HuH-7 (cell line): Measurements from ENCODE around the gene UQCC2.
A peak's percentile ranks its signal among the peaks of the same experiment; 100 is the strongest.

Experiments used
- DNase-seq: peaks from one replicate; pipeline ENCODE4 v3.0.0; 2011; ENCODE audit warnings: low spot score

The UQCC2 gene

DNA sequence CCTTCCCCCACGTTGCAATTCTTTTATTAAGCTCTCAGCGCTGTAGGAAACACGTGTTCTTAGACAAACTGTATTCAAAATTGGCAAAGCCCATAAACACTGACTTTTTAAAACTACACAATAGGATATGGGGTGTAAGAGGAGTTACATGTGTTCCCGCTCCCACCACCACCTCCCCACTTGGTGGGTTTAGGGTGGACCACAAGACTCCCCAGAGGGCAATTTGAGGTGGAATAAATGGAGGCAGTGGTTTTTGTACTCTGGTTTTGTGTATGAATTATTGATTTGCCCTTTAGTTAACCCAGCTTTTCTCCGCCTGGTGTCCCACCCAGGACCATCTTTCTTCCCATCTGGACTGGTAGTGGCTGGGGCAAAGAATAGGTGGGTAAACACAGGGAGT lies 3.7 kb downstream of the UQCC2 start:
- DNase-seq, result no peak

DNA sequence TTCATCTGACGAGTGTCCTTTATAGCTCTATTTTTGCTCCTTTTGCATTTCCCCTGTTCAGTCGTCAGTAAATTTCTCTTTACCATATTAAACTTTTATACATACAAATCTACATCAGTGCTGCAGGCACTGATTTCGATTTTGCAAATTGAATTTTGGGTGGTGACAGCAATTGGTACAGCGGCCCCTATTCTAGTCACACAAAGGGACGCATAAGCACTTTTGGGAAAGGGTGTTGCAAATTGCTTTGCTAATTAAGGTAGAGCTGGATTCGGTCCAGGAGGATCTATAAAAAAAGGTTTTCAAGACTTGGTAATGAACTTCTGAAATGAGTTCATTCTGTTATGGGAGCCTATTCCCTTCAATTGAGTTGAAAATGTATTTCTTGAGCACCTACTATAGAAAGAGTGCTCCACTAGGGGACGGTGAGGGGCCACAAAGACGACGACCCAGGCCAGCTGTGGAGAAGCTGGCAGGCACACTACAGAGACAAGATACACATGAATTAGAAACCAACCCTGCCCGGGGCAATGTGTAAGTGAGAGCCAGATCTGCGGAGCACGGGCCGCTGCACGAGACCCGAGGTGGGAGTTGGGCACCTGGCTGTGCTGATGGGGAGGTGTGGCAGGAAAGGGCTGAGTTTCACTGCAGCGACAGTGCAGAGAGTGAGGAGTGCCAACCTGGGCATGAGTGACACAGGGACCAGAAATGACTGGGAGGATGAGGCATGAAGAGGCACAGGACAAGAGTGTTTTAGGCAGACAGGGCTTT lies 5.4 kb downstream of the UQCC2 start:
- no peak for DNase-seq

DNA sequence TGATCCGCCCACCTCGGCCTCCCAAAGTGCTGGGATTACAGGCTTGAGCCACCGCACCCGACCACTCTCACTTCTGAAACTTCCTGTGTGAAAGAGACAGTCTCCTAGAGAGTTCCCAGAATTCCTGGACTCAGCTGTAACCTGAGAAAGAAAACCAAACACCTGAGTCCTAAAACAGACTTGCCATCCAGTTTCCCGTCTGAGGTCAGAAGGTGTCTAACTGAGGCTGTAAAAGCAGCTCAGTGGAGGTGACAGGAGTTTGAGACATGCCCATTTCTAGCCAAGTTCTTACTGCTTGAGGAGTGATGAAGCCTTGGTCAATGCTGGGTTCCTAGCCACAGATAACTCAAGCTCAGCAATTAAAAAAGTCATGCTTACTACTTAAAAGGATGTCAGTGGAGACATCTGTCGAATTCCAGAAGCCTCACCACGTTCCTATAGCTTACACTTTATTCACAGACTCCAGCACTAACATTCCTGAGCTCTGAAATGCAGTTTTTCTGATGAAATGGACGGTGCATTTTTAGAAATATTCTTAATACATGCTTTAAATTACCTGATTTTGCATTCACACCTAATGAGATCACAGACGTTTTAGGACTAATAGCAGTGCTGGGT lies 6.1 kb downstream of the UQCC2 start:
- DNase-seq, result no peak

DNA sequence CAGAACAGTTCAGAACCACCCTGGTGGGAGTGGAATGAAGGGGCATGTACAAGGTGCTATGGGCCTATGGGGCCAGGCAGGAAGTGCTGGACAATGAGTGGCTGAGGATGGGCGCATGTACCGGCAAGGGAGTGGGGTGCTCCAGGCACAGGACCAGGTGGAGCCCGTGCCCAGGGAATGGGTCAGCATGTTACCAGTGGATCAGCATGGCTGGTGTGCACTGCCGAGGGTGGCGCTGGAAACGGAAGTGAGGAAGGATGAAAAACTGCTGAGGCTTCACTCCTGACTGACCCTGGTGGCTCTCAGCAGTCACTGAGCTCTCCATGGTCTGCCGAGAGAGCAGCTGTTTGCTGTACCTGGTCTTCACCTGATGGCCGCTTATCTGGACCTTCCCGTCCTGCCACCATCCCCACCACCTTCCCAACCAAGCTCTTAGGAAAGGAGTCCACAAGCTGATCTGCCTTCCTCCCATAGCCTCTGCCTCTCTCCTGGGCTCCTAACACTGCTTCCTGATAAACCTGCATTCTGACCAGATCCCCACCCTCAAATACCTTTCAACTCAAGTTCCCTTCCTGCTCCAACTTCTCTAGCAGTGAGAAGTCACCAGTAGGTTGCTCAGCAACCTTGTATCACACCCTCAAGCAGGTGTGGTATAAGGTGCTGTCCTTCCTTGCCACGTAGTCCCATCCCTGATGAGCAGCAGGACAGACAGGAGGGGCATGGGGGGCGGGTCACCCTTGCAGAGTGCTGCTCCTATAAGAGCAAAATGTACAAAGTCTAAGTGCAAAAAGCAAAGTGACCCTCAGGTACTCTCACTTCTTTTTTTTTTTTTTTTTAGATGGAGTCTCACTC lies 7.1 kb downstream of the UQCC2 start:
- DNase-seq, result no peak

DNA sequence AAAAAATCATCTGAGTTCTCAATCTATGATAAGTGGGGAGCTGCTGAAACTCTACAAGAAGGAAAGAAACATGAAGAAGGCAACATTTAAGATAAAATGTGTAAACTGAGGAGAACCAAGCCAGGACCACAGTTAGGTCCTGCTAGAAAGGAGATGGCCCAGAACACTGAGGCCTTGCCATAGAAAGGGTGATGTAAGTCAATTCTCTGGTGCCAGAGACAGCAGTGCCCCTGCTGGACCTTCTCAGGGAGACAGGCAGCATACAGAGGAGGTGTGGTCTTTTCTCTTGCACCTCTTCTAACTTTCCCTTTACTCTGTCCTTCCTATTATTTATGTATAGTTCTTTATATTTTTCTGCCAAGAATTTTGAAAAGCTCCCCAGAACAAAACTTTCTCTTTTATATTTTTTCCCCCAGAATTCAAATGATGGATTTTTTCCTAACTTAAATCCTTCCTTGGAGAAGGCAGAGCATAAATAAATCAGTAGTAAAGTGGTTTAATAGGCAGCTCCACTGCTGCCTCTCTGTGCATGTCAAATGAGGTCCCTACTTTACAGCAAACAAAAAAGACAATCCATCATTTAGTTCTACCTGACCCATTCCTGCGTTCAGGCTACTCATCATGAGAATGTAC lies 9.0 kb downstream of the UQCC2 start:
- peak; percentile 60 for DNase-seq

DNA sequence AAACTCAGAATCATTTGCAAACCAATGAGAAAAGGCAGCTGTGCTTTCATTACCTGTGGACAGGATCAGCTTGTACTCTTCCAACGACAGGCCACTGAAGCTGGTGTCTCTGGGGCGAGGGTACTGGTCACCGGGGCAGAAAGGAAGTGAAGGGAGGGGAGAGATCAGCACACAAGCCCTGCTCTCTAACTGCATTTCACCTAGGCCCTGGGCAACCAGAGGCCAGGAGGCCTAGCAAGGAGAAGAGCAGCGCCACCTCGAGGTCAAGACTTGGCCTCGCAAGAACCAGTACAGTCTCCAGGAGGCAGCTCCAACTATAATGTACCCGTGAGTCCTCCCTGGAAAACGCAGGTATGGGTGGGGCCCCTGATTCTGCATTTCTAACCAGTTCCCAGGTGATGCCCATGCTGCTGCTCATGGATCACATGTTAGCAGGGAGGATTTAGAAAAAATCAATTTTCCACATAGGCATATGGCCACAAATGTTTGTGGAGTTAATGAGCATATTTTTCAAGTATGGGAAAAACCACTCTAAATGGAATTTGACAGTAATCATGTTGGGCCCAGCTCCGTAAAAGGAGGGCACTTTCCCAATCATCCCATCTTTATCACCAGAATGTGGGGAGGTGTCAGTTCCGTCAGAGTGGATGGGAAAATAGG lies 11.0 kb downstream of the UQCC2 start:
- peak; percentile 60 for DNase-seq

DNA sequence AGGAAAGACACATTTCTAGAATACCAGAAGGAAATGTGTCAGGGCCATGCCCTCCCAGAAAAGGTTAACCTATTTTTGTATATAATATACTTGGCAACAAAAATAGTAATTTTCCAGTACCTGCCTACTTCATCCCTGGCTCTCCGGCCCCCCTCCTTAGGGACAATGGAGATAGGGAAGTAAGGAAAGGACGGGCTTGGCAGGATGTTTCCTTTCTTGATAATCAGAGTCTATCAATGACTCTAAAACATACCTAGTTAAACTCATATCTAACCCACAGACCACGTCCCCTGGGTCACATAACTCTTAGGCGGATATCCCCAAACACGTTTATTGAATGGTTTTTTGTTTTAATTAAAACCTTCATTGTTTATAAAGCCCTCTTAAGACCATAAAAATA lies 11.8 kb downstream of the UQCC2 start:
- no peak for DNase-seq

DNA sequence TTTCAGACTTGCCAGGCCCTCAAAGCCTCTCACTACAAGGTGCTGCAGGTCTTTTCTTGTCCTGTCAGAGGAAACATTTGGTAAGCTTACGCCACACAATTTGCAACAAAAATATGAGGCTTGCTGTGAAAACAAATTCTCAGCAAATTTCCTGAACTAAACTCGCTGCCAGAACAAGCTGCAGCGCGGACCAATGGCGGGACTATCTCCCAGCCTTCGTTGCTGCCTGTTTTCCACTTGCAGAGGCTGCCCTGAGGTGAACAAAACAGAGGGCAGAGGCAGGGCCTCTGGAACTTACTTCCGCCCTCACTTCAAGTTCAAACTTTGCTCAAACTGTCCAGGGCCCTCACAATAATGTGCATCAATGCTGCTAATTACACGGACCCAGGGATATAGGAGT lies 12.4 kb downstream of the UQCC2 start:
- DNase-seq, result no peak

DNA sequence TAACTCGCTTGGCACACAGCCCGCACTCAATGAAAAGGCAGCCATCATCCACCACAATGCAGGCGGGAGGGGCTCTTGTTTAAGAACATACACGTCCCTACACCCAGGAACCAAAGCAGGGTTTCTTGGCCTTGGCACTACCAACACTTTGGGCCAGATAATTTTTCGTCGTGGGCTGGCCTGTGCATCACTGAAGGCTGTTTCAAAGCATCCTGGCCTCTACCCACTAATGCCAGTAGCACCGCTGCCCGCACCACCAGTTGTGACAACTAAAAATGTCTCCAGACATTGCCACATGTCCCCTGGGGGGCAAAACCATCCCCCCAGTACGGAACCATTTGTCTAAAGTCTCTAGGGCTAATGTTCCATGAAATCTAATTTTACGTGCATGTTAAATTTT lies 13.0 kb downstream of the UQCC2 start:
- no peak for DNase-seq

DNA sequence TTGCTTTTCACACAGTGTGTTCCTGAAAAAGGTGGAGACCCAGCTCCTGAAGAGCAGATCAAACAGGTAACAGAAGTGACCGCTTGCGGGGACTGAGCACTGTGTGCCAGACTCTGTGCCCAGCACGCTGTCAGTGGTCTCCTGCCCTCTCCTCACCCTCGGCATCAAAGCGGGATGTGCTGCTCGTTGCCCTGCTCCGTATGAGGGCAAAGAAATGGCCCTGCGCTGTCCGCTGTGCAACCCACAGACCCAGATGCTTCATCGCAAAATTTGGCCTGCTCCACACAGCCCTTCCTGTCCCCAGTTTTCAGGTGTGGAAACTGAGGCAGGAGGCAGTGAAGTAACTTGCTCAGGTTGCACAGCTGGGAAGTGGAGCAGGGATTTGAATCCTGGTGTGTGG lies 13.7 kb downstream of the UQCC2 start:
- DNase-seq, result no peak

DNA sequence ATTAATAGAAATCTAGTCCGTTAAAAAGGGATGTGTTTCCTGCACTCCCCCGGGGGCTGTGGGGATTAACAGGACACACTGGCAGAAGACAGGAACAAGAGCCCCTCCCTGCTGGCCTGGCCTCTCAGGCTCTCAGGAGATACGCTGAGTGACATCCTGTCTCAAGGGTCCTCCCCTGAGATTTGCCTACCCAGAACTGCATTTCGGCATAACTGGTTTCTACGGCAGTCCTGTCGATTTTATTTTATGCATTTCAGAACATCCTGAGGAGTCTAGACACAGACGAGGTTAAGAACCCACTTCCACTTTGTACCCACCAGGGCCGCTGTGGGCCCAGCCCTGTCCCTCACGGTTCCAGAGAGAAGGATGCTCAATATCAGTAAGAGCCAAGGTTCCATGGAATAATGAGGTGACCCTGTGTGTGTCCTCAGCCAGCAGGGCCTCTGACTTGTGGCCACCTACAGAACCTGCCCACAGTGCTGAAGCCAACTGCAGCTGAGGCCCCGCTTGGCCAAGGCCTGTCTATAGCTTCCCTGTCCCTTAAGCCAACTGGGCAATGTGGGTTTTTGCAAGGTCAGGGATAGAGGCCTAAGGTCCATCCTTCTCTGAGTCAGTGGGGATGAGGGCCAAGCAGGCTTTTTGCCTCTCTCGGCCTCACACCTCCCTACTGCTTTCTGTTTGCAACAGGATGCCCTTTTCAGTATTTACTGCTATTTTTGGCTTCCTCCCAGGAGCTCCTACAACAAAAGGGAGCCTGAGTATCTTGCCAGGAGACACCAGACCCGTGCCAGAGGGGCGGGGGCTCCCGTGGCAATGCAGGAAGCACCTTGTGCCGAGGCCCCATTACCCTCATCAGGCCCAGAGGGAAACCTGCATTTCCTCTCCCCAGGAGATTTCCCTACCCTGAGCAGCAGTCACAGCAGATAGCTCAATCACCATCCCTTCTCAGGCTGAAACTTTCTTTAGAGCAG lies 14.7 kb downstream of the UQCC2 start:
- no peak for DNase-seq

DNA sequence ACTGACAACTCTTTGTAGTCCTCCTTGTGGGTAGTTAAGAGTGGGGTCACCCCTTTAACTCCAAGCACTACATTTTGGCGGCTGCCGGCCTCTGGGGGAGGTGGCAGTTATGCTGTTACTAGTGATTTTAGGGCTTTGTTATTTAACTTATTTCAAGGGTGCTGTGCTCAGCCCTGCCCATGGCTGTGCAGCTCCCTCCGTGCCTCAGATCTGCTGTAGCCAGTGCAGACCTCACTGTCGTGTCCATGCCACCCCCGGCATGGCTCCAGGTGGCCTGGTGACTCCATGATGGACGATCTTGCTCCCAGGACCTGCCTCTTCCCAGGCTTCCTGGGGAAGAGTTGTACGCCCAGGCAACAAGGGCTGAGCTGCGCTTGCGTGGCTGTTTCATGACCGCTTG lies 15.4 kb downstream of the UQCC2 start:
- DNase-seq, result no peak

DNA sequence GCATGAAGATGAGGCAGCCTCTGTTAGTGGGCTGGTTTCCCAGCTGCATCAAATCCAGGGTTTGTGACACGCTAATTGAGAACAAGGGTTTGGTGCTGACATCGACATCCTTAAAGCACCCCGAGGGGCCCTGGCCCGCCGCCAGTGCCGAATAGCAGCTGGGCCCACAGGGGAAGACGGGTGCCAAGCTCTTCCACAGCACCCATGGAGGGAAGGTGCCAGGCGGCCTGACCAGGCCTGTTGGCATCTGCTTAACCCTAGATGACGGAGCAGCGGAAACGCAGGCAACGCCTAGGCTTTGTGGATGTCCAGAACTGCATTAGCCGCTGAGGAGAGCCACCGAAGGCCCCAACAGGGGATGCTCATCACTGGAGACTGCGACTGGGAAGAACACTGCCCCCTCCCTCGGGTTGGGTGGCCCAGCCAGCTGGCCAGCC lies 16.0 kb downstream of the UQCC2 start:
- DNase-seq, result no peak

DNA sequence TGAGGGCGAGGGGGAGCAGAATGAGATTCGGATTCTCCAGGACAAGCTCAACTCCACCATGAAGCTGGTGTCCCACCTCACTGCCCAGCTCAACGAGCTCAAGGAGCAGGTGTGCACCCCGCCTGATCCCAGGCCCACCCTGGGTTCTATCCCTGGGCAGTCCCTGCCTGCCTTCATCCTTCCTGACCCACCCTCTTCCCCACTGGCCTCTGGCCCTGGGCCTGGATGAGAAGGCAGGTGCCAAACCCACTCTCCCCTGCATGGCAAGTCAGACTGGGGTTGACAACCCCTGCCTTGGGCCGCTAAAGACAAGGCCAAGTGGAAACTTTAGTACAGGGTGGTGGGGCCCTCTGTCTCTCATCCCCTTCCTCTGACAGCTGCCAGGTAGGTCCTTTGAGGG lies 16.5 kb downstream of the UQCC2 start:
- no peak for DNase-seq

DNA sequence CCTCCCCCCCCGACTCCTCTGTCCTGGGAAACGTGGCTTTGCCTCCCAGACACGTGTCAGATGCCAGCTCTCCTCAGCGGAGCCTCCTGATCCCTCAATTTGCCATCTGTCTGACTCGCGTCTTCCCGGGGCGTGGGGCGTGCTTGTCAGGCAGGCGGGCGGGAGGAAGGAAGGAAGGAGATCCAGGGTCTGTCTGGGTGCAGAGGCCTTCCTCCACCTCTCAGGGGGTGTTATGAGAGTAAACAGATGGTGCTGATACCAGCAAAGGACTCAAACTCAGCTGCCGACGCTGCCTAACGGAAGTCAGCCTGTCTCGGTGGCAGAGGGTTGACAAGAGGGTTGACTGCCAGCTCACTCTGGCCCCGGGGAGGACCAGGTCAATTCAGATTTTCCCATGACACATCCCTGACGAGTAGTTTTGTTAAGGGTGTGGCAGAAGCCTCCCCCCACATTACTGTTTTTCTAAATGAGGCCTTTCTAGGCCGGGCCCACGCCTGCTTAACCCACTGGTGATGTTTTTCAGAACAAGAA lies 17.0 kb downstream of the UQCC2 start:
- DNase-seq, result no peak

DNA sequence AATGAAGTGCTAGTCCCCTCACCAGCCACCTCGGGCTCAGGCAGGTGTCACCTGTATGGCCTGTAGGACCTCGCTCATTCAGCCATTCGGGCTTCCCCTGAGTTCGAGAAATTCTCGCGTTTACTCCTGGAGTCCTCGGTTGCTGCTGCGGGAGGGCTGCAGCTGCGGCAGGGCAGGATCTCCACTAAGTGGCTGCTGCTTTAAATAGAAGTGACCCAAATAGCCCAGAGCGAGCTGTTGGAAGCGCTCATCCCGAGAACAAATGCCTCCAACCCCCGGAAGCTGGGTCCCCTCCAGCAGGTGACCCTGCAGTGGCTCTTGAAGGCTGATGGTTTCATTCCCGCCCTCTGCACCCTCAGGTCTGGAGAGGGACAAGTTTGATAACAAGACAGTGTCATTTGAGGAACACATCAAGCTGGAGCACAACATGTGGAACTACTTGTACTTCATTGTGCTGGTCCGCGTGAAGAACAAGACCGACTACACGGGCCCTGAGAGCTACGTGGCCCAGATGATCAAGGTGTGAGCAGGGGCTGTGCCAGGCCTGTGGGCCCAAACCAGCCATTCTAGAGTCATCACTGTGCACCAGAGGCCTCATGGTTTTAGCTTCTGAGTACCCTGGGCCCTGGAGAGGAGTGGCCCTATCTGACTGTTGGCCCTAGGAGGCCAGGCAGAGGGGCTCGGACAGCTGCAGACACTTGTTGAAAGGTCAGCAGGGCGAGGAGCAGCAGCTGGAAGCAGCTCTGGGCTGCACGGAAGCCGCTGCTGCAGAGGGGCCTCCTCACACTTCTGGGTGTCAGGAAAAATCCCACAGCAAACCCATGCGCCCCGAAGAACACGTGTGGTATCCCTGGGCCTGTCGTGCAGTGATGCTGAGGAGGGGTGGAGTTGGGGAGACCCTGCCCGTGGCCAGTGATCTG lies 18.1 kb downstream of the UQCC2 start:
- DNase-seq, result no peak

DNA sequence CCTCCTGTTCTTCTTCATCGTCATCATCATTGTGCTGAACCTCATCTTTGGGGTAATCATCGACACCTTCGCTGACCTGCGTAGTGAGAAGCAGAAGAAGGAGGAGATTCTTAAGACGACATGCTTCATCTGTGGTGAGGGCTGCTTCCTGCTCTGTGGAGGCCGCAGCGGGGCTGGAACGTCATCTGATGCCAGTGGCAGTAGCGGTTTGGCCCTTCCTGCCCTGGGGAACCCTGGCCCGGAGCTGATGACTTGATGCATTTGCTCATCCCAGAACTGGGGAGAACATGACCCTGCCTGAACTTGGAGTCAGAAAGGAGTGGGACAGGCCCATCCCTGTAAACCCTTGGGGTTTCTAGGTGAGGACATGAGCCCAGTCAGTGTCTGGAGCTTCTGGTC lies 18.7 kb downstream of the UQCC2 start:
- no peak for DNase-seq

DNA sequence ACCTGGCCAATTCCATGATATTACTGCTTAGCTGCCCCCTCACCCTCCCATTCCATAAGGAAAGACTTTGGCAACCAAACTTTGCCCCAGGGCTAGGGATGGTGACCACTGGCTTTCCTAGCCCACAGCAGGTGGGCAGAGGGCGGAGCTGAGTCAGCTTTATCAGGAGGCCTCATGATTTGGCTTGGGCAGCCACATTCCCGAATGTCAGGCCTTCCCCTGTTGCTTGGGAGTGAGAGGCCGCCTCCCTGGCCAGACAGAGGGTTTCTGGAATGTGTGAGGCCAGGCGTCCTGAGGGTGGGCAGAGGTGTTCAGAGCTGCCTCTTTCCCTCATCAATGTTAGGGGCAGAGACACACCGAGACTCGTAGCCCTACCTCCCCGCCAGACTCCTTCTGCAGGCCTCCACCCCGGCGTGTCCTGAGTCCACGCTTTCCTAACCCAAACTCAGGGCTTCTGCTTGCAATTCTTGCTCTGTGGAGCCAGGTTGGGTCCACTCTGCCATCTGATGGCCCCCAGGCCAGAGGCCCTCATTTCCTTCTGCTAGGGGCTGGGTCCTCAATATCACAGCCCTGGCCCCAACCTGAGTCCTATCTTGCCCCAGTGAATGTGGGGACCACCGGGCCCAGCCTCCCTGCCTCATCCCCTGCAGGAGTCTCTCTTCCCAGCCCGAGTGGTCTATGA lies 19.3 kb downstream of the UQCC2 start:
- DNase-seq, result no peak
